Astrocyte (in vitro differentiated cells and primary cell): ENCODE results near the gene PSEN1. TPM values are rescaled to one million over a fixed set of nuclear protein-coding genes. Genes with fewer than 3 reads are reported as not detected.

ENCODE experiments used
- DNase-seq: peaks from one replicate; pipeline ENCODE4 v3.0.0-alpha.2; 2010; ENCODE audit warnings: low read depth
- FAIRE-seq: peaks from 2 replicates; lab custom pipeline; 2011; peaks lifted over from hg19 to GRCh38; lab: Jason Lieb, UNC
- H2AFZ ChIP-seq: 2 replicates; pipeline ENCODE4 v1.6.0; 2012; ENCODE audit warnings: low read depth, low read length, inconsistent platforms
- H3K27ac ChIP-seq: 2 replicates; pipeline ENCODE4 v1.5.1; 2011; ENCODE audit warnings: low read depth, low read length, inconsistent platforms
- H3K27me3 ChIP-seq: 2 replicates; pipeline ENCODE4 v1.6.0; 2011; ENCODE audit warnings: low read length, inconsistent platforms; ENCODE audit not compliant: insufficient read depth
- H3K36me3 ChIP-seq: 2 replicates; pipeline ENCODE4 v1.5.1; 2011; ENCODE audit warnings: low read length, inconsistent platforms; ENCODE audit not compliant: insufficient read depth
- H3K4me1 ChIP-seq: 2 replicates; pipeline ENCODE4 v1.5.1; 2011; ENCODE audit warnings: low read length, inconsistent platforms; ENCODE audit not compliant: insufficient read depth
- H3K4me2 ChIP-seq: 2 replicates; pipeline ENCODE4 v1.6.0; 2012; ENCODE audit warnings: low read length, inconsistent platforms
- H3K4me3 ChIP-seq: 2 replicates; pipeline ENCODE4 v1.5.1; 2011; ENCODE audit warnings: low read depth, mild to moderate bottlenecking, low read length, inconsistent platforms; ENCODE audit not compliant: insufficient read depth
- H3K79me2 ChIP-seq: 2 replicates; pipeline ENCODE4 v1.6.0; 2012; ENCODE audit warnings: mild to moderate bottlenecking, low read length, inconsistent platforms; ENCODE audit not compliant: insufficient read depth
- H3K9ac ChIP-seq: 2 replicates; pipeline ENCODE4 v1.6.0; 2012; ENCODE audit warnings: mild to moderate bottlenecking, low read length, inconsistent platforms
- H3K9me3 ChIP-seq: 2 replicates; pipeline ENCODE4 v1.5.1; 2012; ENCODE audit warnings: low read depth, mild to moderate bottlenecking, low read length, inconsistent platforms; ENCODE audit not compliant: insufficient read depth
- H4K20me1 ChIP-seq: 2 replicates; pipeline ENCODE4 v1.6.0; 2012; ENCODE audit warnings: low read length, inconsistent platforms; ENCODE audit not compliant: insufficient read depth
- H3K27ac Mint-ChIP-seq: one replicate; pipeline ENCODE4 v1.8.0; 2021; ENCODE audit warnings: mild to moderate bottlenecking, mixed read lengths; ENCODE audit not compliant: unreplicated experiment
- H3K27me3 Mint-ChIP-seq: one replicate; pipeline ENCODE4 v1.8.0; 2021; ENCODE audit warnings: low read depth, mixed read lengths; ENCODE audit not compliant: unreplicated experiment
- H3K36me3 Mint-ChIP-seq: one replicate; pipeline ENCODE4 v1.8.0; 2021; ENCODE audit warnings: low read depth, mixed read lengths; ENCODE audit not compliant: unreplicated experiment
- H3K4me1 Mint-ChIP-seq: one replicate; pipeline ENCODE4 v1.8.0; 2021; ENCODE audit warnings: low read depth, mixed read lengths; ENCODE audit not compliant: unreplicated experiment
- H3K4me3 Mint-ChIP-seq: one replicate; pipeline ENCODE4 v1.8.0; 2021; ENCODE audit warnings: mild to moderate bottlenecking, moderate library complexity, mixed read lengths; ENCODE audit not compliant: unreplicated experiment
- H3K9me3 Mint-ChIP-seq: one replicate; pipeline ENCODE4 v1.8.0; 2021; ENCODE audit warnings: mild to moderate bottlenecking, mixed read lengths; ENCODE audit not compliant: unreplicated experiment
- CTCF ChIP-seq: IDR thresholded peaks from 2 replicates; pipeline ENCODE4 v1.5.1; 2011; ENCODE audit warnings: low read depth, mild to moderate bottlenecking, inconsistent platforms, low read length, moderate library complexity; ENCODE audit not compliant: insufficient read depth
- EZH2 ChIP-seq: IDR thresholded peaks from 2 replicates; pipeline ENCODE4 v1.6.1; 2012; ENCODE audit warnings: mild to moderate bottlenecking, low read length, inconsistent platforms; ENCODE audit not compliant: insufficient read depth
- total RNA-seq: library from RNA; stranded (reverse); gene quantifications from 2 replicates; pipeline ENCODE4 v1.2.1, GENCODE V29; 2021

Gene PSEN1
- total RNA-seq, 1 donor from 2014 or later = 89.5 TPM

- Histone ChIP-seq H3K27ac (no peak overlapping the region), H3K9ac (no peak overlapping the region), H3K9me3 (no peaks in the 10 kb centered on the region), H3K36me3 (no peaks in the 10 kb centered on the region), H4K20me1 (peaks cover 4% of the 10 kb centered on the region), H3K27me3 (peaks cover 41% of the 10 kb centered on the region), H3K4me1 (peaks cover 16% of the 10 kb centered on the region), H3K79me2 (no peaks in the 10 kb centered on the region), H3K4me3 (no peak overlapping the region), H2AFZ (no peak overlapping the region), H3K4me2 (no peak overlapping the region)
- Mint-ChIP-seq H3K9me3 (no peaks in the 10 kb centered on the region), H3K4me1 (peaks cover 37% of the 10 kb centered on the region), H3K4me3 (no peak overlapping the region), H3K36me3 (no peaks in the 10 kb centered on the region), H3K27ac (no peak overlapping the region), H3K27me3 (peaks cover 17% of the 10 kb centered on the region)
- TF ChIP-seq CTCF = no peak
- TF ChIP-seq EZH2 = no peak
- no peak for DNase-seq
- FAIRE-seq = no peak
Observed at GRCh38 chr14:73232984-73233383, 96.7 kb downstream of the PSEN1 start.

GRCh38 chr14:73233564-73233963, 97.3 kb downstream of the PSEN1 start:
- Mint-ChIP-seq H3K4me3 (no peak overlapping the region), H3K4me1 (peaks cover 34% of the 10 kb centered on the region), H3K36me3 (no peaks in the 10 kb centered on the region), H3K27ac (no peak overlapping the region), H3K9me3 (no peaks in the 10 kb centered on the region), H3K27me3 (peaks cover 17% of the 10 kb centered on the region)
- Histone ChIP-seq H4K20me1 (peaks cover 4% of the 10 kb centered on the region), H2AFZ (no peak overlapping the region), H3K4me2 (no peak overlapping the region), H3K27ac (no peak overlapping the region), H3K4me3 (no peak overlapping the region), H3K9me3 (no peaks in the 10 kb centered on the region), H3K9ac (no peak overlapping the region), H3K4me1 (peaks cover 16% of the 10 kb centered on the region), H3K36me3 (no peaks in the 10 kb centered on the region), H3K79me2 (no peaks in the 10 kb centered on the region), H3K27me3 (peaks cover 41% of the 10 kb centered on the region)
- TF ChIP-seq EZH2 = no peak
- TF ChIP-seq CTCF = no peak
- DNase-seq (no peak), FAIRE-seq (no peak)

GRCh38 chr14:73234029-73234428, 97.7 kb downstream of the PSEN1 start:
- Histone ChIP-seq H3K4me1 (peaks cover 16% of the 10 kb centered on the region), H3K4me3 (no peak overlapping the region), H3K79me2 (no peaks in the 10 kb centered on the region), H3K36me3 (no peaks in the 10 kb centered on the region), H3K9me3 (no peaks in the 10 kb centered on the region), H3K9ac (no peak overlapping the region), H3K27me3 (peaks cover 41% of the 10 kb centered on the region), H3K27ac (no peak overlapping the region), H3K4me2 (no peak overlapping the region), H2AFZ (no peak overlapping the region), H4K20me1 (peaks cover 7% of the 10 kb centered on the region)
- H3K27me3 Mint-ChIP-seq = peaks cover 17% of the 10 kb centered on the region
- FAIRE-seq (no peak), DNase-seq (no peak)
- TF ChIP-seq CTCF (no peak), EZH2 (no peak)
- peaks cover 37% of the 10 kb centered on the region for H3K4me1 Mint-ChIP-seq
- no peak overlapping the region for H3K27ac Mint-ChIP-seq
- H3K36me3 Mint-ChIP-seq = no peaks in the 10 kb centered on the region
- H3K9me3 Mint-ChIP-seq = no peaks in the 10 kb centered on the region
- H3K4me3 Mint-ChIP-seq = no peak overlapping the region
